Measurements from ENCODE around the gene CES2.

CES2 gene

GRCh38 chr16:66918803-66919568 lies 16.3 kb upstream of the CES2 start, which contains the start of gene CDH16:
CDH16 (minus strand) TSS chr16:66918885; CDS start chr16:66918065, 820 bp downstream.
- no peak for DNase-seq (ENCODE audit: low read depth)

- no peak for DNase-seq (ENCODE audit: low read depth)
These were observed 15.6 kb upstream of the CES2 start for GRCh38 chr16:66919569-66920298.

- DNase-seq (ENCODE audit: low read depth), result no peak
These were observed 15.1 kb upstream of the CES2 start for GRCh38 chr16:66920299-66920590.

- DNase-seq (ENCODE audit: low read depth), result no peak
These were observed 14.2 kb upstream of the CES2 start for GRCh38 chr16:66920924-66921680.

GRCh38 chr16:66921729-66922450 lies 13.4 kb upstream of the CES2 start:
- DNase-seq (ENCODE audit: low read depth), result no peak

GRCh38 chr16:66923247-66923731 lies 12.0 kb upstream of the CES2 start:
- DNase-seq (ENCODE audit: low read depth), result no peak

GRCh38 chr16:66923866-66924265 lies 11.4 kb upstream of the CES2 start:
- no peak for DNase-seq (ENCODE audit: low read depth)

- DNase-seq (ENCODE audit: low read depth), result no peak
These were observed 10.6 kb upstream of the CES2 start for GRCh38 chr16:66924527-66925321.

- no peak for DNase-seq (ENCODE audit: low read depth)
These were observed 9.9 kb upstream of the CES2 start, which contains the start of gene RRAD for GRCh38 chr16:66925322-66925840. RRAD (minus strand) TSS chr16:66925535; CDS start chr16:66925179, 356 bp downstream.

GRCh38 chr16:66926171-66926947 lies 9.0 kb upstream of the CES2 start:
- DNase-seq (ENCODE audit: low read depth), result no peak

GRCh38 chr16:66926961-66927436 lies 8.3 kb upstream of the CES2 start:
- peak; percentile 72 for DNase-seq (ENCODE audit: low read depth)

- no peak for DNase-seq (ENCODE audit: low read depth)
These were observed 7.2 kb upstream of the CES2 start for GRCh38 chr16:66927918-66928649.

- DNase-seq (ENCODE audit: low read depth), result no peak
These were observed 6.5 kb upstream of the CES2 start for GRCh38 chr16:66928702-66929388.

GRCh38 chr16:66930189-66930588 lies 5.1 kb upstream of the CES2 start:
- DNase-seq (ENCODE audit: low read depth), result no peak

GRCh38 chr16:66931665-66932064 lies 3.7 kb upstream of the CES2 start:
- DNase-seq (ENCODE audit: low read depth), result no peak

GRCh38 chr16:66932076-66932475 lies 3.2 kb upstream of the CES2 start:
- DNase-seq (ENCODE audit: low read depth), result no peak

GRCh38 chr16:66933776-66934137 lies 1.6 kb upstream of the CES2 start:
- DNase-seq (ENCODE audit: low read depth), result no peak

- no peak for DNase-seq (ENCODE audit: low read depth)
These were observed 1.0 kb upstream of the CES2 start, which contains the start of gene CIAO2B for GRCh38 chr16:66934138-66934838. CIAO2B (minus strand) TSS chr16:66934402; CDS start chr16:66934364, 38 bp downstream.

Data from non-pigmented ciliary epithelial cell (primary cell).